ENCODE data around the gene DRP2.

The DRP2 gene

DNA sequence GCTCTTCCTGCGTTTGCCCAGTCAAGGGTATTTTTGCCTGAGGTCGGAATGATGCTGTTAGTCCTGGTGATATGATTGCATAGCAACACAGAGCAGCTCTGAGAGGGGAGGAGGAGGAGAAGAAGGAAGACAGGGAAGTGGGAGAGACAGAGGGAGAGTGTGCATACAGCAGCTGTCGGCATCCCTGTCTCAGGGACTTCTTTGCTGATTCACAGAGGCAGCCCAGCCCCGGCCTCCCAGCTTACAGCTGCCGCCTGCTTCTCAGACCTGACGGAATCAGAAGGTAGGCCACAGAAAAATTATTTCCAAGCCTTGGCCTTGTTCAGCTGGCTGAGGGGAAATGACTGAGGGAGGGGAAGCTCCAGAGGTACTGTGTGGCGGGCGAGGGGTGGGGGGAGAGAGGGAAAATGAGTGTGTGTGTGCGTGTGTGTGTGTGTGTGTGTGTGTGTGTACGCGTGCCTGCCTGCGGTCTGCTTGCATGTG, 319 bp downstream of the DRP2 start:
- H3K4me3 ChIP-seq (ENCODE audit: control insufficient read depth, low read depth, low read length), result no peak overlapping the region

DNA sequence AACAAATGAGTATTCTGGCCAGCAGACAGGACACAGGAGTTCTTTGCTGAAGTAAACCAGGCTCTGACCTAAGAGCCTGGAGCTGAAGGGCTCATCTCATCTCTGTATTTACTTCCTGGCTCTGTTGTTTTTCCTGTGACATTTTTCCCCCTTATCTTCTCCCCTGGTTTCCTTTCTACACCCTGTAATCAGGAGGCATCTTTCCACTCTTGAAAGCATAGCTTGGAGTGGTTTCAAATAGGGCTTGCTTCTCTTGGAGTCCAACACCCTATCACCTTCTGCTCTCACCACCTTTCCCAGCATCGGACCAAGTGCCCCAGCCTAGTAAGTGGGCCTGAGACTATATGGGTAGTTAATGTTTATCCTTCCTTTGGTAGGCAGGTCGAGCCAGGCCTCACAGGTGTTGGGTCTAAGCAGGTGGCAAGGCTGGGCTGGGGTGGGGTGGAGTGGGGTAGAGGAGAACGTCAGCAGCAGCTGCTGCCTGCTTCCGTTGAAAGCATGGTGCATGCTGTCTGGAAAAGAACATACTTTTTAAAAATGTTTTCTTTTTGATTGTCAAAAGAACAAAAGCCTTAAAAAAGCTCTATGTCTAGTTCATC, 1.2 kb downstream of the DRP2 start:
- H3K4me3 ChIP-seq (ENCODE audit: control insufficient read depth, low read depth, low read length), result no peak overlapping the region
- no peak for DNase-seq (ENCODE audit: low read depth)
- TF ChIP-seq, protein P1, sequence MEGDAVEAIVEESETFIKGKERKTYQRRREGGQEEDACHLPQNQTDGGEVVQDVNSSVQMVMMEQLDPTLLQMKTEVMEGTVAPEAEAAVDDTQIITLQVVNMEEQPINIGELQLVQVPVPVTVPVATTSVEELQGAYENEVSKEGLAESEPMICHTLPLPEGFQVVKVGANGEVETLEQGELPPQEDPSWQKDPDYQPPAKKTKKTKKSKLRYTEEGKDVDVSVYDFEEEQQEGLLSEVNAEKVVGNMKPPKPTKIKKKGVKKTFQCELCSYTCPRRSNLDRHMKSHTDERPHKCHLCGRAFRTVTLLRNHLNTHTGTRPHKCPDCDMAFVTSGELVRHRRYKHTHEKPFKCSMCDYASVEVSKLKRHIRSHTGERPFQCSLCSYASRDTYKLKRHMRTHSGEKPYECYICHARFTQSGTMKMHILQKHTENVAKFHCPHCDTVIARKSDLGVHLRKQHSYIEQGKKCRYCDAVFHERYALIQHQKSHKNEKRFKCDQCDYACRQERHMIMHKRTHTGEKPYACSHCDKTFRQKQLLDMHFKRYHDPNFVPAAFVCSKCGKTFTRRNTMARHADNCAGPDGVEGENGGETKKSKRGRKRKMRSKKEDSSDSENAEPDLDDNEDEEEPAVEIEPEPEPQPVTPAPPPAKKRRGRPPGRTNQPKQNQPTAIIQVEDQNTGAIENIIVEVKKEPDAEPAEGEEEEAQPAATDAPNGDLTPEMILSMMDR (conservative IDR thresholded peaks at IDR 0.05; ENCODE audit: control insufficient read depth, insufficient read depth, low read depth, low read length), result no peak

More for the DNA sequence above, 319 bp downstream of the DRP2 start:
- TF ChIP-seq, protein P1 (conservative IDR thresholded peaks at IDR 0.05; ENCODE audit: control insufficient read depth, insufficient read depth, low read depth, low read length), result no peak
- DNase-seq (ENCODE audit: low read depth), result no peak

DNA sequence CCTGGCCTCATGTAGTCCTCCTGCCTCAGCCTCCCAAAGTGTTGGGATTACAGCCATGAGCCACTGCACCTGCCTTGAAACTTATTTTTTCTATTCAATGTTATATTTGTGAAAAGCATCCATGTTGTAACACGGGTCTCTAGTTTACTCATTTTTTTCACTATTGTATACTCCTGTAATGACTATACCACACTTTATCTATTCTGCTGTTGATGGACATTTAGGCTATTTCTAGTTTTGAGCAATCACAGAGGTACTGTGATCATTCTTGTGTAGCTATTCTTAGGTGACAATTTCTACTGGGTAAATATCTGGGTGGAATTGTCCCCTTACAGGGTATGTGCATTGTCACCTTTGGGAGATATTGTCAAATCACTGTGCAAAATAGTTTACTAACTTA, 3.6 kb downstream of the DRP2 start:
- TF ChIP-seq, protein P1 (conservative IDR thresholded peaks at IDR 0.05; ENCODE audit: control insufficient read depth, insufficient read depth, low read depth, low read length), result no peak
- DNase-seq (ENCODE audit: low read depth), result no peak

DNA sequence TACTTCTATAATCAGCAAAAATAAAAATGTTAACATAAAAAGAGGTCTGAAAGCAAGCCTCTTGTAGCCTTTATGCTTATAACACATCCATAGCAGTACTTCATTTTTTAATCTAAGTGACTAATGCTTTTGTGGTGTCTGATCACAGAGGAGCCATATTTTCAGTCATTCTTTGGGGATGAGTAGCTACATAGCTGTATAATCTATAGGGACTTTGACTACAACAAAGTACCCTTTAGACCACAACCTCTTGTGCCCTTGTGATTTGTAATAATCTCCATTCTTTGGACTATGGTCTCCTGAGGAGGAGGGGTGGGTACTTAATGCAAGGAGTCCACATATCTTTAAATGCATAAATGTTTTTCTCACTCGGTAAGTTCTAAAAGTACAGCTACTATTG, 9.6 kb downstream of the DRP2 start:
- H3K4me3 ChIP-seq (ENCODE audit: control insufficient read depth, low read depth, low read length), result no peak overlapping the region
- DNase-seq (ENCODE audit: low read depth), result peak; percentile 78

More for the DNA sequence above, 3.6 kb downstream of the DRP2 start:
- H3K4me3 ChIP-seq (ENCODE audit: control insufficient read depth, low read depth, low read length), result no peak overlapping the region

DNA sequence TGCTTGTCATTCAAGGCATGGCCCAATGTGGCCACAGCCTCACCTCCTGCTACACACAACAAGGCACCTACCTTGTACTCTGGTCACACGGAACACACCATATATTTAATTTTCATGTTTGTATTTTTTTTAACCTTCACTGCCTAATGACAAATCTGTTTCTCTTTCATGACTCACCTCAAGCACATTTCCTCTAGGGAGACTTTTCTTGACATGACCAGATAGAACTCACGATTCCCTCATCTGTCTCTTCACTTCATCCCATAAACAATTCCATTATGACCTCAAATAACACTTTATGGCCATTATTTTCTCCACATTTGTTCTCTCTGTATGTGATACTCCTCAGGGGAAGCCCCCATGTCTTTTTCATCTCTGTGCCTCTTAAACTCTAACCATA, 11.1 kb downstream of the DRP2 start:
- peak; percentile 80 for DNase-seq (ENCODE audit: low read depth)
- TF ChIP-seq, protein P1 (conservative IDR thresholded peaks at IDR 0.05; ENCODE audit: control insufficient read depth, insufficient read depth, low read depth, low read length), result no peak
- H3K4me3 ChIP-seq (ENCODE audit: control insufficient read depth, low read depth, low read length), result no peak overlapping the region

More for the DNA sequence above, 9.6 kb downstream of the DRP2 start:
- TF ChIP-seq, protein P1 (conservative IDR thresholded peaks at IDR 0.05; ENCODE audit: control insufficient read depth, insufficient read depth, low read depth, low read length), result no peak

DNA sequence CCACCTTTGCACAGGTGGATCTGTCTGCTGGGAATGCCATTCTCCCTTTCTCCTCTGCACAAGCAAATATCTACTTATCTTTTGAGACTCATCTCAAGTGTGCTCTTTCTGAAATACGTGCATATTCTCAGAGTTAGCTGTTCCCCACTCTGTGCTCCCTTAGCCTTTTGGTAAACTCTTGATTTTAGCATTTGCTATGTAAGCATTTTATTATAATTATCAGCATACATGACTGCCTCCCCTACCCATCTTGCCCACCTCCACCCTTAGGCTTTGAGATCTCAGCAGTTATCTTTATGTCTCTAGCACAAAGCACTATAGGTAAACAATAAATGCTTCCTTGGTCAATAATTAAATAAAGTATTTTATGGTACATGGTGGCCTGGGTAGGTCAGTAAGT, 11.5 kb downstream of the DRP2 start:
- no peak for DNase-seq (ENCODE audit: low read depth)
- no peak overlapping the region for H3K4me3 ChIP-seq (ENCODE audit: control insufficient read depth, low read depth, low read length)
- TF ChIP-seq, protein P1 (conservative IDR thresholded peaks at IDR 0.05; ENCODE audit: control insufficient read depth, insufficient read depth, low read depth, low read length), result no peak
